ENCODE measurements around the gene TBC1D22B.
A peak's percentile ranks its signal among the peaks of the same experiment; 100 is the strongest.

Gene TBC1D22B

GRCh38 chr6:37369321-37370201 is 112.0 kb downstream of the TBC1D22B start:
- H3K27ac ChIP-seq (ENCODE audit: low read length, poor library complexity, severe bottlenecking) = no peak overlapping the region
- no peaks in the 10 kb centered on the region for H3K27me3 ChIP-seq (ENCODE audit: control insufficient read depth in 1 of 2, insufficient read depth in 1 of 2, low read length in 2 of 2)
- DNase-seq = no peak
- no peak overlapping the region for H3K14ac ChIP-seq (ENCODE audit: low read length in 2 of 2)
- no peak overlapping the region for H2BK120ac ChIP-seq (ENCODE audit: low read depth, low read length)
- H3K9ac ChIP-seq (ENCODE audit: low read length) = no peak overlapping the region
- H4K8ac ChIP-seq (ENCODE audit: low read length) = no peak overlapping the region
- H4K91ac ChIP-seq (ENCODE audit: low read length) = no peak overlapping the region
- no peak overlapping the region for H2BK12ac ChIP-seq (ENCODE audit: low read length in 2 of 2)
- no peak overlapping the region for H3K18ac ChIP-seq (ENCODE audit: low read depth in 1 of 2, low read length in 2 of 2)
- no peak overlapping the region for H2BK15ac ChIP-seq (ENCODE audit: low read depth, poor library complexity, severe bottlenecking)
- no peak overlapping the region for H3K4me3 ChIP-seq (ENCODE audit: insufficient read depth in 1 of 2, low read depth in 1 of 2, low read length in 2 of 2)
- no peak overlapping the region for H2BK5ac ChIP-seq (ENCODE audit: low read depth, low read length, poor library complexity, severe bottlenecking)
- peaks cover 28% of the 10 kb centered on the region for H3K79me1 ChIP-seq (replicated peaks; ENCODE audit: low read length, poor library complexity, severe bottlenecking)
- no peak overlapping the region for H2AK5ac ChIP-seq (ENCODE audit: low read length, severe bottlenecking)
- H3K9me3 ChIP-seq (ENCODE audit: control insufficient read depth, low read length) = no peaks in the 10 kb centered on the region
- 100% methylated on average over 1 of the region's 1 CpG for WGBS
- peaks cover 15 to 60% of the 10 kb centered on the region in 2 experiments for H3K36me3 ChIP-seq (ENCODE audit: control insufficient read depth in 1 of 2, insufficient read depth in 2 of 2, low read depth in 1 of 2, low read length in 2 of 2)
- H3K4ac ChIP-seq (ENCODE audit: low read depth in 1 of 2, low read length in 2 of 2) = no peak overlapping the region
- peaks cover 5% of the 10 kb centered on the region for H3K4me1 ChIP-seq (ENCODE audit: control insufficient read depth, insufficient read depth, low read depth, low read length)
- no peak overlapping the region for H2AFZ ChIP-seq (ENCODE audit: low read depth, low read length)
- no peak overlapping the region for H3K4me2 ChIP-seq (ENCODE audit: low read length, poor library complexity, severe bottlenecking)
- no peak overlapping the region for H3K23ac ChIP-seq (ENCODE audit: low read length in 2 of 2)

- Histone ChIP-seq H3K14ac (ENCODE audit: low read length in 2 of 2) (no peak overlapping the region), H3K23ac (ENCODE audit: low read length in 2 of 2) (no peak overlapping the region), H2BK5ac (ENCODE audit: low read depth, low read length, poor library complexity, severe bottlenecking) (no peak overlapping the region), H3K4me1 (ENCODE audit: control insufficient read depth, insufficient read depth, low read depth, low read length) (peaks cover 5% of the 10 kb centered on the region), H2BK120ac (ENCODE audit: low read depth, low read length) (no peak overlapping the region), H3K4ac (ENCODE audit: low read depth in 1 of 2, low read length in 2 of 2) (no peak overlapping the region), H3K36me3 (ENCODE audit: control insufficient read depth in 1 of 2, insufficient read depth in 2 of 2, low read depth in 1 of 2, low read length in 2 of 2) (peaks cover 18 to 78% of the 10 kb centered on the region in 2 experiments), H3K18ac (ENCODE audit: low read depth in 1 of 2, low read length in 2 of 2) (no peak overlapping the region), H3K27ac (ENCODE audit: low read length, poor library complexity, severe bottlenecking) (peak overlapping the region; percentile 7), H3K27me3 (ENCODE audit: control insufficient read depth in 1 of 2, insufficient read depth in 1 of 2, low read length in 2 of 2) (no peaks in the 10 kb centered on the region), H3K4me2 (ENCODE audit: low read length, poor library complexity, severe bottlenecking) (no peak overlapping the region), H2AFZ (ENCODE audit: low read depth, low read length) (no peak overlapping the region), H4K91ac (ENCODE audit: low read length) (no peak overlapping the region), H3K9me3 (ENCODE audit: control insufficient read depth, low read length) (no peaks in the 10 kb centered on the region), H2AK5ac (ENCODE audit: low read length, severe bottlenecking) (no peak overlapping the region), H2BK12ac (ENCODE audit: low read length in 2 of 2) (no peak overlapping the region), H3K4me3 (ENCODE audit: insufficient read depth in 1 of 2, low read depth in 1 of 2, low read length in 2 of 2) (no peak overlapping the region), H4K8ac (ENCODE audit: low read length) (no peak overlapping the region), H2BK15ac (ENCODE audit: low read depth, poor library complexity, severe bottlenecking) (no peak overlapping the region), H3K79me1 (replicated peaks; ENCODE audit: low read length, poor library complexity, severe bottlenecking) (peaks cover 27% of the 10 kb centered on the region), H3K9ac (ENCODE audit: low read length) (no peak overlapping the region)
- WGBS = 84% methylated on average over 4 of the region's 4 CpGs
- DNase-seq = no peak
These were observed 113.8 kb downstream of the TBC1D22B start for GRCh38 chr6:37371154-37372083.

GRCh38 chr6:37372116-37372515 is 114.5 kb downstream of the TBC1D22B start:
- no peak overlapping the region for H2BK120ac ChIP-seq (ENCODE audit: low read depth, low read length)
- H4K8ac ChIP-seq (ENCODE audit: low read length) = no peak overlapping the region
- no peak overlapping the region for H2BK5ac ChIP-seq (ENCODE audit: low read depth, low read length, poor library complexity, severe bottlenecking)
- no peak overlapping the region for H3K23ac ChIP-seq (ENCODE audit: low read length in 2 of 2)
- H3K9ac ChIP-seq (ENCODE audit: low read length) = no peak overlapping the region
- H3K27me3 ChIP-seq (ENCODE audit: control insufficient read depth in 1 of 2, insufficient read depth in 1 of 2, low read length in 2 of 2) = no peaks in the 10 kb centered on the region
- H3K79me1 ChIP-seq (replicated peaks; ENCODE audit: low read length, poor library complexity, severe bottlenecking) = peaks cover 22% of the 10 kb centered on the region
- no peak overlapping the region for H2BK12ac ChIP-seq (ENCODE audit: low read length in 2 of 2)
- H3K18ac ChIP-seq (ENCODE audit: low read depth in 1 of 2, low read length in 2 of 2) = no peak overlapping the region
- no peak overlapping the region for H3K27ac ChIP-seq (ENCODE audit: low read length, poor library complexity, severe bottlenecking)
- DNase-seq = no peak
- no peaks in the 10 kb centered on the region for H3K9me3 ChIP-seq (ENCODE audit: control insufficient read depth, low read length)
- H4K91ac ChIP-seq (ENCODE audit: low read length) = no peak overlapping the region
- H3K4me3 ChIP-seq (ENCODE audit: insufficient read depth in 1 of 2, low read depth in 1 of 2, low read length in 2 of 2) = no peak overlapping the region
- no peak overlapping the region for H3K4me2 ChIP-seq (ENCODE audit: low read length, poor library complexity, severe bottlenecking)
- H3K14ac ChIP-seq (ENCODE audit: low read length in 2 of 2) = no peak overlapping the region
- peaks cover 20 to 79% of the 10 kb centered on the region in 2 experiments for H3K36me3 ChIP-seq (ENCODE audit: control insufficient read depth in 1 of 2, insufficient read depth in 2 of 2, low read depth in 1 of 2, low read length in 2 of 2)
- no peak overlapping the region for H2AFZ ChIP-seq (ENCODE audit: low read depth, low read length)
- no peak overlapping the region for H3K4ac ChIP-seq (ENCODE audit: low read depth in 1 of 2, low read length in 2 of 2)
- no peak overlapping the region for H2BK15ac ChIP-seq (ENCODE audit: low read depth, poor library complexity, severe bottlenecking)
- no peak overlapping the region for H2AK5ac ChIP-seq (ENCODE audit: low read length, severe bottlenecking)
- no CpG with 5 or more reads among the region's 1 CpG for WGBS
- peaks cover 5% of the 10 kb centered on the region for H3K4me1 ChIP-seq (ENCODE audit: control insufficient read depth, insufficient read depth, low read depth, low read length)
